OCI-LY3 (cell line): ENCODE data around the gene FAU.
"Not testable (repeated sequence)": the region's sequence is repeated elsewhere in the genome, so short reads cannot be mapped to it uniquely, and the experiment has no call there.

Experiments
- H2AFZ ChIP-seq: fragments of 200-600, 300-600 bp; shearing (Covaris generic); 2 replicates; pipeline ENCODE4 v1.6.0; 2014; ENCODE audit warnings: antibody characterized with exemption, low read depth, low read length
- H3K27ac ChIP-seq: fragments of 200-600, 300-600 bp; sonication (generic); 2 replicates; pipeline ENCODE4 v1.5.1; 2014; ENCODE audit warnings: mild to moderate bottlenecking, low read length, moderate library complexity, mixed read lengths
- H3K27me3 ChIP-seq: fragments of 200-600, 300-600 bp; sonication (generic); 2 replicates; pipeline ENCODE4 v1.6.1; 2014; ENCODE audit warnings: low read depth, low read length, mixed read lengths
- H3K36me3 ChIP-seq: fragments of 200-600, 300-600 bp; sonication (generic); replicated peaks from 2 replicates; pipeline ENCODE3; 2014; ENCODE audit warnings: low read depth, low read length, mixed read lengths
- H3K4me1 ChIP-seq: fragments of 300-600, 200-600 bp; sonication (generic); 2 replicates; pipeline ENCODE4 v1.6.1; 2014; ENCODE audit warnings: low read length, mixed read lengths
- H3K4me2 ChIP-seq: fragments of 200-600, 300-600 bp; sonication (generic); 2 replicates; pipeline ENCODE4 v1.6.1; 2014; ENCODE audit warnings: low read length, mixed read lengths
- H3K4me3 ChIP-seq: fragments of 300-600, 200-600 bp; sonication (generic); 2 replicates; pipeline ENCODE4 v1.5.1; 2014; ENCODE audit warnings: antibody characterized with exemption, mild to moderate bottlenecking, low read length, moderate library complexity
- H3K79me2 ChIP-seq: fragments of 300-600, 200-600 bp; shearing (Covaris generic); 2 replicates; pipeline ENCODE4 v1.6.1; 2014; ENCODE audit warnings: mild to moderate bottlenecking, low read length, mixed read lengths
- H3K9ac ChIP-seq: fragments of 300-600, 200-600 bp; shearing (Covaris generic); 2 replicates; pipeline ENCODE4 v1.6.0; 2014; ENCODE audit warnings: mild to moderate bottlenecking, low read length, moderate library complexity
- H3K9me3 ChIP-seq: fragments of 200-600, 300-600 bp; shearing (Covaris generic); 2 replicates; pipeline ENCODE4 v1.6.1; 2014; ENCODE audit warnings: low read length, mixed read lengths; ENCODE audit not compliant: insufficient read depth
- H4K20me1 ChIP-seq: fragments of 200-600, 300-600 bp; sonication (generic); 2 replicates; pipeline ENCODE4 v1.6.1; 2016; ENCODE audit warnings: low read length, mixed read lengths; ENCODE audit not compliant: insufficient read depth
- CTCF ChIP-seq: fragments of 200-600, 300-600 bp; sonication (generic); IDR thresholded peaks from 2 replicates; pipeline ENCODE4 v1.5.1; 2014; ENCODE audit warnings: antibody characterized with exemption, low read length, low read depth
- EZH2phosphoT487 ChIP-seq: fragments of 200-600 bp; shearing (Covaris generic); IDR thresholded peaks from 2 replicates; pipeline ENCODE4 v1.6.1; 2018; ENCODE audit warnings: antibody characterized with exemption, mixed run types, low read depth

Gene FAU

GRCh38 chr11:65124480-65125196 is 2.7 kb upstream of the FAU start:
- TF ChIP-seq CTCF (no peak), EZH2phosphoT487 (no peak)
- Histone ChIP-seq H3K9ac (no peak overlapping the region), H3K79me2 (peaks cover 55% of the 10 kb centered on the region), H3K36me3 (peaks cover 59% of the 10 kb centered on the region), H3K9me3 (no peaks in the 10 kb centered on the region), H3K27ac (no peak overlapping the region), H3K4me3 (no peak overlapping the region), H2AFZ (no peak overlapping the region), H4K20me1 (no peaks in the 10 kb centered on the region), H3K4me1 (peaks cover 22% of the 10 kb centered on the region), H3K4me2 (no peak overlapping the region), H3K27me3 (no peaks in the 10 kb centered on the region)

GRCh38 chr11:65121447-65121864 is 478 bp downstream of the FAU start:
- Histone ChIP-seq H3K4me1 (peaks cover 28% of the 10 kb centered on the region), H3K79me2 (peaks cover 70% of the 10 kb centered on the region), H3K4me3 (peak overlapping the region; percentile 95), H4K20me1 (no peaks in the 10 kb centered on the region), H3K27ac (peak overlapping the region; percentile 61), H3K27me3 (no peaks in the 10 kb centered on the region), H3K9ac (peak overlapping the region; percentile 93), H2AFZ (no peak overlapping the region), H3K4me2 (peak overlapping the region; percentile 91), H3K9me3 (no peaks in the 10 kb centered on the region), H3K36me3 (peaks cover 43% of the 10 kb centered on the region)
- TF ChIP-seq CTCF (no peak), EZH2phosphoT487 (no peak)

- Histone ChIP-seq H3K4me3 (peak overlapping the region; percentile 95), H3K79me2 (peaks cover 76% of the 10 kb centered on the region), H2AFZ (no peak overlapping the region), H3K9ac (peak overlapping the region; percentile 93), H3K4me1 (peaks cover 34% of the 10 kb centered on the region), H4K20me1 (no peaks in the 10 kb centered on the region), H3K9me3 (no peaks in the 10 kb centered on the region), H3K27me3 (no peaks in the 10 kb centered on the region), H3K4me2 (peak overlapping the region; percentile 91), H3K27ac (peak overlapping the region; percentile 61), H3K36me3 (peaks cover 47% of the 10 kb centered on the region)
- TF ChIP-seq CTCF (no peak), EZH2phosphoT487 (no peak)
Measured at GRCh38 chr11:65120831-65121230, 1.1 kb downstream of the FAU start.

- Histone ChIP-seq H3K9me3 (no peaks in the 10 kb centered on the region), H2AFZ (no peak overlapping the region), H3K4me3 (no peak overlapping the region), H4K20me1 (no peaks in the 10 kb centered on the region), H3K4me2 (no peak overlapping the region), H3K9ac (no peak overlapping the region), H3K79me2 (peaks cover 75% of the 10 kb centered on the region), H3K4me1 (peaks cover 34% of the 10 kb centered on the region), H3K27ac (peak overlapping the region; percentile 5), H3K36me3 (peaks cover 43% of the 10 kb centered on the region), H3K27me3 (no peaks in the 10 kb centered on the region)
- TF ChIP-seq CTCF, result no peak
- TF ChIP-seq EZH2phosphoT487, result no peak
Measured at GRCh38 chr11:65119670-65119995, 2.3 kb downstream of the FAU start.

GRCh38 chr11:65118891-65119669 is 2.9 kb downstream of the FAU start:
- H3K27ac ChIP-seq, result peak overlapping the region; percentile 5; the same call in 1 of the 2 replicates
- H4K20me1 ChIP-seq, H3K27me3 ChIP-seq, H3K4me3 ChIP-seq, H3K4me2 ChIP-seq, H3K9ac ChIP-seq, H2AFZ ChIP-seq, H3K9me3 ChIP-seq: not testable (repeated sequence)
- peaks cover 43% of the 10 kb centered on the region for H3K36me3 ChIP-seq
- peaks cover 70% of the 10 kb centered on the region for H3K79me2 ChIP-seq
- H3K4me1 ChIP-seq, result peaks cover 34% of the 10 kb centered on the region
